ENCODE results near the gene SLC6A2.

GRCh38 chr16:55725055-55725777 is 69.4 kb downstream of the SLC6A2 start:
- TF ChIP-seq CTCF (IDR thresholded peaks at IDR 0.05; ENCODE audit: borderline replicate concordance, extremely low read depth, low read length, poor library complexity, severe bottlenecking) = no peak
- TF ChIP-seq EZH2 (IDR thresholded peaks at IDR 0.05; ENCODE audit: borderline replicate concordance, low read depth, low read length, severe bottlenecking) = no peak

Measured in DND-41 (cell line).